GM12891 (cell line): ENCODE results near the gene ACTMAP.

ENCODE experiments used
- PAX5 ChIP-seq: IDR thresholded peaks from 2 replicates; pipeline ENCODE4 v1.6.1; 2011; ENCODE audit warnings: low read length, moderate library complexity, mild to moderate bottlenecking; ENCODE audit not compliant: insufficient read depth, severe bottlenecking
- POLR2A ChIP-seq: IDR thresholded peaks from 2 replicates; pipeline ENCODE4 v1.6.1; 2011; ENCODE audit warnings: low read depth, low read length, control low read depth
- POLR2AphosphoS5 ChIP-seq: IDR thresholded peaks from 2 replicates; pipeline ENCODE4 v1.6.1; 2011; ENCODE audit warnings: low read depth, low read length, control low read depth
- SPI1 ChIP-seq: IDR thresholded peaks from 2 replicates; pipeline ENCODE4 v1.6.1; 2011; ENCODE audit warnings: low read depth, low read length, control low read depth
- TAF1 ChIP-seq: IDR thresholded peaks from 2 replicates; pipeline ENCODE4 v1.6.1; 2011; ENCODE audit warnings: low read depth, low read length, control low read depth

- TF ChIP-seq POLR2AphosphoS5 (no peak), POLR2A (no peak), TAF1 (no peak), SPI1 (no peak), PAX5 (no peak)
Observed at GRCh38 chr19:40692212-40692551, 58.1 kb downstream of the ACTMAP start.
